CD4-positive, CD25-positive, alpha-beta regulatory T cell (primary cell): ENCODE measurements around the gene RGS7. TPM values are rescaled to one million over a fixed set of nuclear protein-coding genes. Genes with fewer than 3 reads are reported as not detected.

ENCODE experiments used
- ATAC-seq, 2 donors: fragments of 150-1000 bp; cut with Tn5 transposase; one replicate each; pipeline ENCODE4 v1.10.0; 2021; ENCODE audit warnings: low read depth in 2 of 2, moderate number of reproducible peaks in 2 of 2, moderate library complexity in 1 of 2
- DNase-seq, 3 donors: peaks; one replicate each; pipeline versions ENCODE4 v3.0.0 to v3.0.0-alpha.2; 2012 to 2022; ENCODE audit warnings: mixed read lengths in 1 of 3
- H3K27ac ChIP-seq: one replicate; pipeline ENCODE4 v1.7.0; 2013; ENCODE audit warnings: mild to moderate bottlenecking, low read length; ENCODE audit not compliant: insufficient read depth, poor library complexity, severe bottlenecking
- H3K27me3 ChIP-seq: one replicate; pipeline ENCODE4 v1.7.0; 2013; ENCODE audit warnings: low read length; ENCODE audit not compliant: control insufficient read depth, insufficient read depth
- H3K36me3 ChIP-seq: one replicate; pipeline ENCODE4 v1.7.0; 2013; ENCODE audit warnings: mild to moderate bottlenecking, low read length, moderate library complexity; ENCODE audit not compliant: control insufficient read depth, insufficient read depth
- H3K4me1 ChIP-seq: 2 replicates; pipeline ENCODE4 v1.7.0; 2013; ENCODE audit warnings: mild to moderate bottlenecking, low read length; ENCODE audit not compliant: insufficient read depth, control insufficient read depth, poor library complexity, severe bottlenecking
- H3K4me3 ChIP-seq: one replicate; pipeline ENCODE4 v1.7.0; 2013; ENCODE audit warnings: low read depth, mild to moderate bottlenecking, low read length, moderate library complexity
- H3K9me3 ChIP-seq, 2 experiments: 1 replicate in 1 of 2; 2 replicates in 1 of 2; pipeline ENCODE4 v1.7.0; 2013; ENCODE audit warnings: low read length in 2 of 2, mild to moderate bottlenecking in 1 of 2, moderate library complexity in 1 of 2; ENCODE audit not compliant: control insufficient read depth in 2 of 2
- H3K27ac Mint-ChIP-seq, 3 donors: one replicate each; pipeline ENCODE4 v1.8.0; 2020 to 2022; ENCODE audit warnings: mild to moderate bottlenecking in 3 of 3, mixed read lengths in 3 of 3, moderate library complexity in 2 of 3
- H3K27me3 Mint-ChIP-seq: one replicate; pipeline ENCODE4 v1.8.0; 2022; ENCODE audit warnings: mild to moderate bottlenecking, mixed read lengths
- H3K36me3 Mint-ChIP-seq: one replicate; pipeline ENCODE4 v1.8.0; 2020; ENCODE audit warnings: mixed read lengths
- H3K4me1 Mint-ChIP-seq, 4 donors: one replicate each; pipeline ENCODE4 v1.8.0; 2020 to 2022; ENCODE audit warnings: mixed read lengths in 4 of 4, mild to moderate bottlenecking in 1 of 4
- H3K4me3 Mint-ChIP-seq, 4 donors: one replicate each; pipeline ENCODE4 v1.8.0; 2020 to 2022; ENCODE audit warnings: mild to moderate bottlenecking in 4 of 4, mixed read lengths in 4 of 4, moderate library complexity in 3 of 4
- H3K9me3 Mint-ChIP-seq, 7 donors: one replicate each; pipeline ENCODE4 v1.8.0; 2020 to 2022; ENCODE audit warnings: mixed read lengths in 7 of 7, mild to moderate bottlenecking in 3 of 7, moderate library complexity in 2 of 7
- polyA plus RNA-seq, 4 donors: library from polyadenylated mRNA; unstranded; fragments of 300-500 nt; fragmentation: Illumina TruSeq; gene quantifications; one replicate each; pipeline ENCODE4 v1.2.3, GENCODE V29; 2021
- total RNA-seq: library from RNA; stranded (reverse); gene quantifications from one replicate; pipeline ENCODE4 v1.2.3, GENCODE V29; 2022

The RGS7 gene
- total and polyA plus RNA-seq, 5 donors from 2014 or later, result not detected

DNA sequence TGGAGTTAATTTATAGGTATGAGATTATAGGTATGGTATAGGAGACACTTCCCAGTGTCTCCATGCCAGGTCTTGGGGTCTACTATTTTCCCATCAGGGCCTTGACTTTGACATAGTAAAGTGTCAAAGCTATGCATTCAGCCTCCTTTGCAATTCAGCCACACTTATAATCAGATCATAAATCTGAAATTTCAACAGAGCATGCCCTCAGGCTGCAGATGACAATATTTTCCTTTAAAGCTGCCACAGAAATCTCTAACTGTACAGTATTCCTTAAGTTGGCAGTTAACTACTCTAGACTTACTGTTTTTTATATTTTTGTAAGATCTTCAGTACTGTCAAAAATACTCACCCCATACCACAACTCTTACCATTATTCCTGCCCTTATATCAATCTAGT, 30.2 kb upstream of the RGS7 start:
- Mint-ChIP-seq H3K27me3 (no peaks in the 10 kb centered on the region), H3K27ac (no peak overlapping the region), H3K4me3 (no peak overlapping the region), H3K4me1 (no peaks in the 10 kb centered on the region), H3K9me3 (peaks cover 0 to 12% (median 2%) of the 10 kb centered on the region in 7 donors), H3K36me3 (no peaks in the 10 kb centered on the region)
- Histone ChIP-seq H3K27ac (no peak overlapping the region), H3K27me3 (no peaks in the 10 kb centered on the region), H3K36me3 (no peaks in the 10 kb centered on the region), H3K9me3 (no peaks in the 10 kb centered on the region), H3K4me1 (no peaks in the 10 kb centered on the region), H3K4me3 (no peak overlapping the region)
- ATAC-seq (no peak), DNase-seq (no peak)

DNA sequence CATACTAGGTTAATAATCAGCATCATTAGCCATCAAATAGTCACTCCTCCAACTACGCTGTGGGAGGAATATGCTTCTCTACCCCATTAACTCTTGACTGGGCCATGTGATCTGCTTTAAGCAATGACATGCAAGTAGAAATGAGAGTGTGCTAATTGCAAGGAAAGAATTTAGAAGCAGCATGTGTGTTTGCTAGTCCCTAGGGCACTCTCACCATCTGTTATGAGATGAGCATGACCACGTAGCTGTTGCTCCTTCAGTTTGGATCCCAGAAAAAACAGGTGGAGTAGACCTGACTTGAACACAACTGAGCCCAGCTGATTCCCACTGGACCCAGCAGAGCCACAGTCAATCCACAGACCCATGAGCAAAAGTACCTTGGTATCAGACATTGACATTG, 19.7 kb upstream of the RGS7 start:
- no peaks in the 10 kb centered on the region for H3K4me1 ChIP-seq
- H3K4me3 Mint-ChIP-seq, result no peak overlapping the region
- H3K4me3 ChIP-seq, result no peak overlapping the region
- H3K9me3 ChIP-seq, result no peaks in the 10 kb centered on the region
- H3K4me1 Mint-ChIP-seq, result no peaks in the 10 kb centered on the region
- H3K9me3 Mint-ChIP-seq, result peaks cover 0 to 5% (median 3%) of the 10 kb centered on the region in 7 donors
- no peaks in the 10 kb centered on the region for H3K36me3 Mint-ChIP-seq
- H3K27ac ChIP-seq, result no peak overlapping the region
- H3K27me3 ChIP-seq, result no peaks in the 10 kb centered on the region
- no peak overlapping the region for H3K27ac Mint-ChIP-seq
- peaks cover 4% of the 10 kb centered on the region for H3K27me3 Mint-ChIP-seq
- no peak for DNase-seq
- ATAC-seq, result no peak
- no peaks in the 10 kb centered on the region for H3K36me3 ChIP-seq

GRCh38 chr1:241375886-241376285, 18.9 kb upstream of the RGS7 start:
- Histone ChIP-seq H3K36me3 (no peaks in the 10 kb centered on the region), H3K4me1 (no peaks in the 10 kb centered on the region), H3K27me3 (no peaks in the 10 kb centered on the region), H3K9me3 (no peaks in the 10 kb centered on the region), H3K27ac (no peak overlapping the region), H3K4me3 (no peak overlapping the region)
- Mint-ChIP-seq H3K4me3 (no peak overlapping the region), H3K27ac (no peak overlapping the region), H3K4me1 (no peaks in the 10 kb centered on the region), H3K27me3 (peaks cover 4% of the 10 kb centered on the region), H3K36me3 (no peaks in the 10 kb centered on the region), H3K9me3 (peaks cover 0 to 5% (median 2%) of the 10 kb centered on the region in 7 donors)
- DNase-seq, result no peak
- no peak for ATAC-seq

DNA sequence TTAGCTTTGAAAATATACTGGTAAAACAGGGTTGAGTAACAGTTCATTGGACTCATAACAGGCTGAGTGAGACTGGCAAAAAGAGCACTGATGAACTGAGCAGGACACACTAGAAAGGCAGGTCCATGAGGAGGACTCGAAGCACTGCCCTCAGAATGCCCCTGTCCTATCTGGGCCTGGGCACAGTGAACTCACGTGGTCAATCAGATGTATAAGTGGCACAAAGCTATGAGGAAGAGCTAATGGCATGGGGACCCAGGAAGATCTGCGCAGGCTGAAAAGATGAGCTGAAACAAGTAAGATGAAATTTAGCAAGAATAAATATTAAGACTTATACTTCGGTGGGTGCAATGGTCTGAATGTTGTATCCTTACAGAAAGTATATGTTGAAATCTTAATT, 9.2 kb upstream of the RGS7 start:
- Histone ChIP-seq H3K36me3 (no peaks in the 10 kb centered on the region), H3K27me3 (no peaks in the 10 kb centered on the region), H3K9me3 (no peaks in the 10 kb centered on the region), H3K27ac (no peak overlapping the region), H3K4me3 (no peak overlapping the region), H3K4me1 (no peaks in the 10 kb centered on the region)
- ATAC-seq, result no peak
- Mint-ChIP-seq H3K27me3 (no peaks in the 10 kb centered on the region), H3K4me1 (no peaks in the 10 kb centered on the region), H3K9me3 (peaks cover 0 to 14% (median 4%) of the 10 kb centered on the region in 7 donors), H3K36me3 (no peaks in the 10 kb centered on the region), H3K4me3 (no peak overlapping the region), H3K27ac (no peak overlapping the region)
- DNase-seq, result no peak

DNA sequence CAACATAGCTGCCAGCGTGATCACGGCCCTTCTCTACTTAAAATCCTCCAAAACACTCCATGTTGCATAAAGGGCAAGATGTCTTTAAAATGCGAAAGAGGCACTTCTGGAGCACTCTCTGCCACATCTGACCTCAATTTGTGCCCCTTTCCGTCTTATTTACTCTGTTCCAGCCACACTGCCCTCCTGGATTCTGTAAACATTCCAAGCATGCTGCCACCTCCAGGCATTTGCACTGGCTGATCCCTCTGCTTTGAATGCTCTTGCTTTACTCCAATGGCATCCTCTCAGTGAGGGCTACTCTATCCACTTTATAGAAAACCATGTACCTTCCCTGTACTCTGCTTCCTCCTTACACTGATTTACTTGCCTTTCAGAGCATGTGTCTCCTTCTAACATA, 5.3 kb upstream of the RGS7 start:
- H3K27ac Mint-ChIP-seq, result no peak overlapping the region
- H3K27me3 Mint-ChIP-seq, result peaks cover 13% of the 10 kb centered on the region
- H3K4me1 ChIP-seq, result no peaks in the 10 kb centered on the region
- no peak overlapping the region for H3K4me3 Mint-ChIP-seq
- no peak overlapping the region for H3K4me3 ChIP-seq
- no peak overlapping the region for H3K27ac ChIP-seq
- ATAC-seq (no peak), DNase-seq (no peak)
- peaks cover 0 to 5% (median 0%) of the 10 kb centered on the region in 4 donors for H3K4me1 Mint-ChIP-seq
- H3K9me3 Mint-ChIP-seq, result peaks cover 0 to 18% (median 4%) of the 10 kb centered on the region in 7 donors
- H3K9me3 ChIP-seq, result no peaks in the 10 kb centered on the region
- no peaks in the 10 kb centered on the region for H3K36me3 Mint-ChIP-seq
- H3K27me3 ChIP-seq, result peaks cover 6% of the 10 kb centered on the region
- no peaks in the 10 kb centered on the region for H3K36me3 ChIP-seq

DNA sequence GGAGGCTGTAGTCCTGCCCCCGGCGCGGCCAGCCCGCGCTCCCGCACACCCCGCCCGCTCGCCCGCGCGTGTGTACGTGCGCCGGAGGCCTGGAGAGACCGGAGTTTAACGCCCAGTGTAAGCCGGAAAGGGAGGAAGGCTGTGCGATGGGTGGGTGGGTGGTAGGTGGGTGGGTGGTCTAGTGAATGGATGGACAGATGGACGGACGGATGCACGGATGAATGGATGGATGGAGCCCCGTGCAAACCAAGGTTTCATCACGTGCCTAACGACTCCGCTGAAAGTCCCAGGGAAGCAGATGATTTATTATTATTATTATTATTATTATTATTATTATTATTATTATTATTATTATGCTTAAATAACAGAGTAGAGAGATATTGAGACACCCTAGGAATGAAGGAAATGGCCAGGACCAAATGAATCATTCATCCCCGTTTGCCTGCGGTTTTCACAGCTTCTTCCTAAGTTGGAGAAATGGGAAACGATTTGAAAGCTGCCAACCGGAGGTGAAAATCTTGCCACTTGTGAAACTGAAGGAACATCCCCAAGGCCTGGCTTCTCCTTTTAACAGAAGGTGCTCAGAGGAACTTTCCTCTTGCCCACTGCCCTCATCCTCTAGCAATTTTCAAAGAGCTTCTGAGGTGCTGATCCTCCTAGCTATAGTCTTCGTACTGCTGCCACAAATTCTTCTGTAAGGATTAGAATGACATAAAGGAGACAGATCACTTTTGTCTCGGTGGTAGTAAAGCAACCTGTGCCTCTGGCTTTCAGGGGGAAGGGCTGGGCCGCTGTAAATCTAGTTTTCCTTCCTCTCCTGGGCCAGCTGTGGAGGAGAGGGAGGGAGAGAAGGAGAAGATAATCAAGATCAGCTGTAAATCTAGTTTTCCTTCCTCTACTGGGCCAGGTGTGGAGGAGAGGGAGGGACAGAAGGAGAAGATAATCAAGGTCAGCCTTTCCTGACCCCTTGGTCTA, 648 bp upstream of the RGS7 start:
- H3K4me1 ChIP-seq, result peaks cover 4% of the 10 kb centered on the region
- Mint-ChIP-seq H3K27me3 (peaks cover 26% of the 10 kb centered on the region), H3K4me1 (peaks cover 0 to 8% (median 0%) of the 10 kb centered on the region in 4 donors), H3K36me3 (no peaks in the 10 kb centered on the region), H3K27ac (no peak overlapping the region), H3K4me3 (no peak overlapping the region), H3K9me3 (peaks cover 0 to 8% (median 2%) of the 10 kb centered on the region in 7 donors)
- ATAC-seq (no peak), DNase-seq (no peak)
- no peak overlapping the region for H3K27ac ChIP-seq
- H3K9me3 ChIP-seq, result no peaks in the 10 kb centered on the region
- H3K36me3 ChIP-seq, result no peaks in the 10 kb centered on the region
- H3K27me3 ChIP-seq, result peaks cover 6% of the 10 kb centered on the region
- no peak overlapping the region for H3K4me3 ChIP-seq

DNA sequence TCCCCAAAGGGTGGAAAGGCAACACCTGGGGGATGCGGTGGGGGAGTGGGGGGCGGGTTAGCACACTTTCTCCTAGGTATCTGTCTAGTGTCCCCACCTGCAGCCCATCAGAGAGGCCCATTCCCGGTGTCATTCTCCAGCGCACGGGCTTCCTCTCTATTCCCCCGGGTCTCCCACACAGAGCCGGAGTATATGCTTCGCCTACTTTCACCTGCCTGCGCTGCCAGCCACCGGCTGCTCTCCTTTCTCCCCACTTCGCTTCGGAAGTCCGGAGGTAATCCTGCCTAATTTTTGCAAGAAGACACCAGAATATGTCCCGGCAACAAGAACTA, 852 bp downstream of the RGS7 start:
- H3K36me3 ChIP-seq, result no peaks in the 10 kb centered on the region
- H3K36me3 Mint-ChIP-seq, result no peaks in the 10 kb centered on the region
- H3K4me3 Mint-ChIP-seq, result peak overlapping the region in 1 of 4 donors; percentile 16
- H3K4me1 ChIP-seq, result peaks cover 4% of the 10 kb centered on the region
- DNase-seq (no peak), ATAC-seq (no peak)
- no peaks in the 10 kb centered on the region for H3K9me3 ChIP-seq
- H3K27me3 Mint-ChIP-seq, result peaks cover 26% of the 10 kb centered on the region
- no peak overlapping the region for H3K4me3 ChIP-seq
- peaks cover 0 to 8% (median 0%) of the 10 kb centered on the region in 4 donors for H3K4me1 Mint-ChIP-seq
- H3K27me3 ChIP-seq, result peaks cover 6% of the 10 kb centered on the region
- H3K27ac ChIP-seq, result no peak overlapping the region
- no peak overlapping the region for H3K27ac Mint-ChIP-seq
- H3K9me3 Mint-ChIP-seq, result peaks cover 0 to 6% (median 2%) of the 10 kb centered on the region in 7 donors
